HG03060 (cell line): ENCODE results near the gene RFPL2.
"Not testable (repeated sequence)": the region's sequence is repeated elsewhere in the genome, so short reads cannot be mapped to it uniquely, and the experiment has no call there.

Source experiments
- ATAC-seq: cut with Tn5 transposase; IDR thresholded peaks from one replicate; pipeline ENCODE4 v1.9.1; 2021; ENCODE audit warnings: low read depth, moderate number of reproducible peaks; ENCODE audit not compliant: unreplicated experiment

The RFPL2 gene

GRCh38 chr22:32206774-32207758 is 2.2 kb upstream of the RFPL2 start:
- no peak for ATAC-seq

GRCh38 chr22:32205974-32206773 is 1.3 kb upstream of the RFPL2 start:
- no peak for ATAC-seq

- no peak for ATAC-seq
Observed at GRCh38 chr22:32204040-32204855, 625 bp downstream of the RFPL2 start.

GRCh38 chr22:32203181-32204039 is 1.5 kb downstream of the RFPL2 start:
- no peak for ATAC-seq

GRCh38 chr22:32202539-32203180 is 2.2 kb downstream of the RFPL2 start:
- ATAC-seq, result no peak

GRCh38 chr22:32202161-32202538 is 2.7 kb downstream of the RFPL2 start:
- ATAC-seq, result no peak

- ATAC-seq, result no peak
Observed at GRCh38 chr22:32200752-32201151, 4.1 kb downstream of the RFPL2 start.

- ATAC-seq, result no peak
Observed at GRCh38 chr22:32199961-32200360, 4.9 kb downstream of the RFPL2 start.

- ATAC-seq, result no peak
Observed at GRCh38 chr22:32199341-32199740, 5.5 kb downstream of the RFPL2 start.

GRCh38 chr22:32197553-32198226 is 7.2 kb downstream of the RFPL2 start:
- not testable (repeated sequence) for ATAC-seq

GRCh38 chr22:32195900-32196299 is 9.0 kb downstream of the RFPL2 start:
- ATAC-seq, result not testable (repeated sequence)

- ATAC-seq, result not testable (repeated sequence)
Observed at GRCh38 chr22:32193346-32193745, 11.5 kb downstream of the RFPL2 start.

GRCh38 chr22:32191021-32191420 is 13.9 kb downstream of the RFPL2 start:
- not testable (repeated sequence) for ATAC-seq

GRCh38 chr22:32185821-32186220 is 19.1 kb downstream of the RFPL2 start:
- no peak for ATAC-seq

- no peak for ATAC-seq
Observed at GRCh38 chr22:32183625-32184024, 21.2 kb downstream of the RFPL2 start.

- no peak for ATAC-seq
Observed at GRCh38 chr22:32181043-32181442, 23.8 kb downstream of the RFPL2 start.

- no peak for ATAC-seq
Observed at GRCh38 chr22:32177221-32177765, 27.6 kb downstream of the RFPL2 start.
